B cell (primary cell): ENCODE data around the gene INAFM2.

ENCODE experiments used
- EZH2 ChIP-seq: IDR thresholded peaks from 2 replicates; pipeline ENCODE4 v1.6.1; 2012; ENCODE audit warnings: borderline replicate concordance, low read depth, mild to moderate bottlenecking, moderate library complexity, low read length; ENCODE audit not compliant: insufficient read depth, poor library complexity, severe bottlenecking
- TF ChIP-seq, protein P1 (sequence below): fragments of 200-600 bp; IDR thresholded peaks from one replicate; pipeline ENCODE4 v1.8.0; 2022; ENCODE audit warnings: antibody characterized with exemption, mild to moderate bottlenecking

DNA sequence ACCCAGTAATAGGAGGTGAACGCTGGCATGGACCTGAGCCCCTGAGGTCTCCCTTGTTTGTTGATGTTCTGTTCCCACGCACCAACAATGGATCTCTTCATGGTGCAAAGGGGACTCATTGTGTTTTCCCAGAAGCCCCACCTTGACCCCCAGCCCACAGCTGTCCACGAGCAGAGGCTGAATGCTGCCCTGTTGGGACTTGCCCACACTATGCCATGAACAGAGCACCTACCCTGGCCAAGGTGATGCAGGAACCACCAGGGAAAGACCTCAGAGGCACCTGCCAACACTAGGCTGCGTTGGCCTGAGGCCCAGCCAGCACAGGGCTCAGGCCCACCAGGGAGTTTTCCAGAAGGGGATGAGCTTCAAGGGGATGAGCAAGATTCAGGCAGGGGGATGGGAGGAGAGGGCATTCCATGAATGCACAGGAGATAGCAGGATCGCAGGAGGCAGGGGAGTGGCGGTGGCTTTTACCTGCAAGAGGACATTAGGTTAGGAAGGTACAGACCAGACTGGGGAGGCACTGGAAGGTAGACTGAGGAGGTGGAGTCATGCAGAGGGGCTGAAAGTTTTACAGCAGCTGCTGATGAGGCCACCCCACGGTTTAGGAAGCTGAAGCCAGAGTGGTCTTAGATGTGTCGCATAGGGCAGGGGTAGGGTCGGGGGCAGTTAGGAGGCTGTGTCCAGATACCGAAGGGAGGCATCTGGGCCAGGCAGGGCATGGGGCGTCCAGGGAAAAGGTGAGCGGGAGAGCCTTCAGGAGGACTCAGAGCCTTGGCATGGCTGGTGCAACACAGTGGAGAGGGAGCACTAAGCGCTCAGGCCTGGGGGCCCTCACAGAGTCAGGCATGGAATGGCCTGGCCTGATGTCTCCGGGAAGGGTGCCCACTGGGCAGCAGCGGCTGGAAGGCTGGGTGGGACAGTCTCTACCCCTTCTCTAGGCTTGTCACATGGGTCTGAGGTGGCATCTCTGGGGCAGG, 23.4 kb downstream of the INAFM2 start:
- TF ChIP-seq, protein P1, sequence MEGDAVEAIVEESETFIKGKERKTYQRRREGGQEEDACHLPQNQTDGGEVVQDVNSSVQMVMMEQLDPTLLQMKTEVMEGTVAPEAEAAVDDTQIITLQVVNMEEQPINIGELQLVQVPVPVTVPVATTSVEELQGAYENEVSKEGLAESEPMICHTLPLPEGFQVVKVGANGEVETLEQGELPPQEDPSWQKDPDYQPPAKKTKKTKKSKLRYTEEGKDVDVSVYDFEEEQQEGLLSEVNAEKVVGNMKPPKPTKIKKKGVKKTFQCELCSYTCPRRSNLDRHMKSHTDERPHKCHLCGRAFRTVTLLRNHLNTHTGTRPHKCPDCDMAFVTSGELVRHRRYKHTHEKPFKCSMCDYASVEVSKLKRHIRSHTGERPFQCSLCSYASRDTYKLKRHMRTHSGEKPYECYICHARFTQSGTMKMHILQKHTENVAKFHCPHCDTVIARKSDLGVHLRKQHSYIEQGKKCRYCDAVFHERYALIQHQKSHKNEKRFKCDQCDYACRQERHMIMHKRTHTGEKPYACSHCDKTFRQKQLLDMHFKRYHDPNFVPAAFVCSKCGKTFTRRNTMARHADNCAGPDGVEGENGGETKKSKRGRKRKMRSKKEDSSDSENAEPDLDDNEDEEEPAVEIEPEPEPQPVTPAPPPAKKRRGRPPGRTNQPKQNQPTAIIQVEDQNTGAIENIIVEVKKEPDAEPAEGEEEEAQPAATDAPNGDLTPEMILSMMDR, result no peak
- no peak for TF ChIP-seq EZH2
